ENCODE results near the gene ST6GALNAC1. TPM values are rescaled to one million over a fixed set of nuclear protein-coding genes. Genes with fewer than 3 reads are reported as not detected.

ST6GALNAC1 gene
- total and polyA plus RNA-seq, 5 donors from 2014 or later, result 0.33 to 8.5 (median 2.6) TPM

- H3K4me3 ChIP-seq (ENCODE audit: low read depth, low read length), result no peak overlapping the region
- Mint-ChIP-seq H3K36me3 (no peaks in the 10 kb centered on the region), H3K4me3 (no peak overlapping the region), H3K27me3 (no peaks in the 10 kb centered on the region), H3K27ac (no peak overlapping the region), H3K9me3 (no peaks in the 10 kb centered on the region), H3K4me1 (peaks cover 0 to 3% (median 0%) of the 10 kb centered on the region in 4 donors)
- DNase-seq (no peak), ATAC-seq (ENCODE audit: low read depth in 2 of 2) (no peak)
- H3K27me3 ChIP-seq (ENCODE audit: control insufficient read depth, insufficient read depth, low read length), result no peaks in the 10 kb centered on the region
- peaks cover 3% of the 10 kb centered on the region for H3K4me1 ChIP-seq (ENCODE audit: control insufficient read depth, insufficient read depth, low read length, poor library complexity, severe bottlenecking)
- no peaks in the 10 kb centered on the region for H3K9me3 ChIP-seq (ENCODE audit: control insufficient read depth in 2 of 2, low read length in 2 of 2)
- no peak overlapping the region for H3K27ac ChIP-seq (ENCODE audit: insufficient read depth, low read length, poor library complexity, severe bottlenecking)
- no peaks in the 10 kb centered on the region for H3K36me3 ChIP-seq (ENCODE audit: control insufficient read depth, insufficient read depth, low read length)
These were observed 43.2 kb upstream of the ST6GALNAC1 start for GRCh38 chr17:76686538-76687297.

GRCh38 chr17:76685846-76686245 lies 42.3 kb upstream of the ST6GALNAC1 start:
- DNase-seq (no peak), ATAC-seq (ENCODE audit: low read depth in 2 of 2) (no peak)
- H3K36me3 Mint-ChIP-seq, result peaks cover 4% of the 10 kb centered on the region
- no peaks in the 10 kb centered on the region for H3K27me3 Mint-ChIP-seq
- H3K9me3 Mint-ChIP-seq, result no peaks in the 10 kb centered on the region
- peaks cover 0 to 8% (median 3%) of the 10 kb centered on the region in 4 donors for H3K4me1 Mint-ChIP-seq
- Histone ChIP-seq H3K4me3 (ENCODE audit: low read depth, low read length) (no peak overlapping the region), H3K27ac (ENCODE audit: insufficient read depth, low read length, poor library complexity, severe bottlenecking) (no peak overlapping the region), H3K9me3 (ENCODE audit: control insufficient read depth in 2 of 2, low read length in 2 of 2) (no peaks in the 10 kb centered on the region), H3K36me3 (ENCODE audit: control insufficient read depth, insufficient read depth, low read length) (no peaks in the 10 kb centered on the region), H3K27me3 (ENCODE audit: control insufficient read depth, insufficient read depth, low read length) (no peaks in the 10 kb centered on the region), H3K4me1 (ENCODE audit: control insufficient read depth, insufficient read depth, low read length, poor library complexity, severe bottlenecking) (peaks cover 3% of the 10 kb centered on the region)
- H3K4me3 Mint-ChIP-seq, result no peak overlapping the region
- no peak overlapping the region for H3K27ac Mint-ChIP-seq

- Mint-ChIP-seq H3K9me3 (no peaks in the 10 kb centered on the region), H3K4me1 (peaks cover 0 to 8% (median 4%) of the 10 kb centered on the region in 4 donors), H3K36me3 (peaks cover 4% of the 10 kb centered on the region), H3K4me3 (no peak overlapping the region), H3K27ac (no peak overlapping the region), H3K27me3 (no peaks in the 10 kb centered on the region)
- Histone ChIP-seq H3K27ac (ENCODE audit: insufficient read depth, low read length, poor library complexity, severe bottlenecking) (no peak overlapping the region), H3K36me3 (ENCODE audit: control insufficient read depth, insufficient read depth, low read length) (no peaks in the 10 kb centered on the region), H3K4me3 (ENCODE audit: low read depth, low read length) (no peak overlapping the region), H3K9me3 (ENCODE audit: control insufficient read depth in 2 of 2, low read length in 2 of 2) (no peaks in the 10 kb centered on the region), H3K4me1 (ENCODE audit: control insufficient read depth, insufficient read depth, low read length, poor library complexity, severe bottlenecking) (peaks cover 3% of the 10 kb centered on the region), H3K27me3 (ENCODE audit: control insufficient read depth, insufficient read depth, low read length) (no peaks in the 10 kb centered on the region)
- DNase-seq (no peak), ATAC-seq (ENCODE audit: low read depth in 2 of 2) (no peak)
These were observed 41.8 kb upstream of the ST6GALNAC1 start for GRCh38 chr17:76685366-76685765.

GRCh38 chr17:76684756-76685155 lies 41.2 kb upstream of the ST6GALNAC1 start:
- Mint-ChIP-seq H3K9me3 (no peaks in the 10 kb centered on the region), H3K27ac (no peak overlapping the region), H3K4me1 (peaks cover 0 to 8% (median 4%) of the 10 kb centered on the region in 4 donors), H3K36me3 (peaks cover 4% of the 10 kb centered on the region), H3K4me3 (no peak overlapping the region), H3K27me3 (no peaks in the 10 kb centered on the region)
- ATAC-seq (ENCODE audit: low read depth in 2 of 2) (no peak), DNase-seq (no peak)
- Histone ChIP-seq H3K4me3 (ENCODE audit: low read depth, low read length) (no peak overlapping the region), H3K27me3 (ENCODE audit: control insufficient read depth, insufficient read depth, low read length) (no peaks in the 10 kb centered on the region), H3K36me3 (ENCODE audit: control insufficient read depth, insufficient read depth, low read length) (no peaks in the 10 kb centered on the region), H3K27ac (ENCODE audit: insufficient read depth, low read length, poor library complexity, severe bottlenecking) (no peak overlapping the region), H3K4me1 (ENCODE audit: control insufficient read depth, insufficient read depth, low read length, poor library complexity, severe bottlenecking) (peaks cover 3% of the 10 kb centered on the region), H3K9me3 (ENCODE audit: control insufficient read depth in 2 of 2, low read length in 2 of 2) (no peaks in the 10 kb centered on the region)

- ATAC-seq (ENCODE audit: low read depth in 2 of 2) (no peak), DNase-seq (no peak)
- Histone ChIP-seq H3K4me3 (ENCODE audit: low read depth, low read length) (no peak overlapping the region), H3K4me1 (ENCODE audit: control insufficient read depth, insufficient read depth, low read length, poor library complexity, severe bottlenecking) (peaks cover 3% of the 10 kb centered on the region), H3K27me3 (ENCODE audit: control insufficient read depth, insufficient read depth, low read length) (no peaks in the 10 kb centered on the region), H3K36me3 (ENCODE audit: control insufficient read depth, insufficient read depth, low read length) (no peaks in the 10 kb centered on the region), H3K27ac (ENCODE audit: insufficient read depth, low read length, poor library complexity, severe bottlenecking) (no peak overlapping the region), H3K9me3 (ENCODE audit: control insufficient read depth in 2 of 2, low read length in 2 of 2) (no peaks in the 10 kb centered on the region)
- H3K27me3 Mint-ChIP-seq, result no peaks in the 10 kb centered on the region
- no peak overlapping the region for H3K4me3 Mint-ChIP-seq
- H3K36me3 Mint-ChIP-seq, result peaks cover 4% of the 10 kb centered on the region
- no peak overlapping the region for H3K27ac Mint-ChIP-seq
- peaks cover 0 to 8% (median 6%) of the 10 kb centered on the region in 4 donors for H3K4me1 Mint-ChIP-seq
- no peaks in the 10 kb centered on the region for H3K9me3 Mint-ChIP-seq
These were observed 40.6 kb upstream of the ST6GALNAC1 start for GRCh38 chr17:76683921-76684745.

- Mint-ChIP-seq H3K27me3 (no peaks in the 10 kb centered on the region), H3K36me3 (peaks cover 4% of the 10 kb centered on the region), H3K4me3 (no peak overlapping the region), H3K4me1 (peaks cover 0 to 8% (median 6%) of the 10 kb centered on the region in 4 donors), H3K27ac (no peak overlapping the region), H3K9me3 (no peaks in the 10 kb centered on the region)
- Histone ChIP-seq H3K9me3 (ENCODE audit: control insufficient read depth in 2 of 2, low read length in 2 of 2) (no peaks in the 10 kb centered on the region), H3K4me1 (ENCODE audit: control insufficient read depth, insufficient read depth, low read length, poor library complexity, severe bottlenecking) (peaks cover 12% of the 10 kb centered on the region), H3K27me3 (ENCODE audit: control insufficient read depth, insufficient read depth, low read length) (no peaks in the 10 kb centered on the region), H3K27ac (ENCODE audit: insufficient read depth, low read length, poor library complexity, severe bottlenecking) (no peak overlapping the region), H3K4me3 (ENCODE audit: low read depth, low read length) (no peak overlapping the region), H3K36me3 (ENCODE audit: control insufficient read depth, insufficient read depth, low read length) (no peaks in the 10 kb centered on the region)
- ATAC-seq (ENCODE audit: low read depth in 2 of 2), result no peak
- DNase-seq, result no peak
These were observed 39.6 kb upstream of the ST6GALNAC1 start for GRCh38 chr17:76683011-76683755.

- H3K4me1 ChIP-seq (ENCODE audit: control insufficient read depth, insufficient read depth, low read length, poor library complexity, severe bottlenecking), result peaks cover 18% of the 10 kb centered on the region
These were observed 38.7 kb upstream of the ST6GALNAC1 start for GRCh38 chr17:76682296-76682695.

More at GRCh38 chr17:76682296-76682695, 38.7 kb upstream of the ST6GALNAC1 start:
- DNase-seq (no peak), ATAC-seq (ENCODE audit: low read depth in 2 of 2) (no peak)
- Mint-ChIP-seq H3K9me3 (no peaks in the 10 kb centered on the region), H3K4me3 (no peak overlapping the region), H3K36me3 (peaks cover 4% of the 10 kb centered on the region), H3K27ac (no peak overlapping the region), H3K27me3 (no peaks in the 10 kb centered on the region), H3K4me1 (peaks cover 0 to 8% (median 6%) of the 10 kb centered on the region in 4 donors)
- Histone ChIP-seq H3K9me3 (ENCODE audit: control insufficient read depth in 2 of 2, low read length in 2 of 2) (no peaks in the 10 kb centered on the region), H3K36me3 (ENCODE audit: control insufficient read depth, insufficient read depth, low read length) (no peaks in the 10 kb centered on the region), H3K4me3 (ENCODE audit: low read depth, low read length) (no peak overlapping the region), H3K27ac (ENCODE audit: insufficient read depth, low read length, poor library complexity, severe bottlenecking) (no peak overlapping the region), H3K27me3 (ENCODE audit: control insufficient read depth, insufficient read depth, low read length) (no peaks in the 10 kb centered on the region)

Data from CD4-positive, CD25-positive, alpha-beta regulatory T cell (primary cell).